Uterus (tissue), 4 donors: ENCODE results near the gene CENPF. TPM values are rescaled to one million over a fixed set of nuclear protein-coding genes. Genes with fewer than 3 reads are reported as not detected.

Experiments used
- DNase-seq, 2 donors: peaks; one replicate each; pipeline ENCODE4 v3.0.0-alpha.2; 2019 to 2020
- H3K27ac ChIP-seq, 2 donors: fragments of 200-600 bp; sonication (generic); 1 replicate in 1 of 2; 2 replicates in 1 of 2; pipeline ENCODE4 v1.5.1; 2016 to 2018
- H3K27me3 ChIP-seq, 2 donors: fragments of 200-600 bp; sonication (generic); one replicate each; pipeline ENCODE4 v1.5.1; 2018 to 2019; ENCODE audit warnings: control low read depth in 1 of 2
- H3K36me3 ChIP-seq, 2 donors: fragments of 200-600 bp; sonication (generic); one replicate each; pipeline ENCODE4 v1.5.1; 2019; ENCODE audit warnings: control low read depth in 1 of 2
- H3K4me1 ChIP-seq, 2 donors: fragments of 200-600 bp; sonication (generic); one replicate each; pipeline ENCODE4 v1.5.1; 2018 to 2019; ENCODE audit warnings: control low read depth in 1 of 2
- H3K4me3 ChIP-seq, 2 donors: fragments of 200-600 bp; sonication (generic); 1 replicate in 1 of 2; 2 replicates in 1 of 2; pipeline ENCODE4 v1.5.1; 2018 to 2019; ENCODE audit warnings: mild to moderate bottlenecking in 1 of 2
- H3K9me3 ChIP-seq, 2 donors: fragments of 200-600 bp; sonication (generic); one replicate each; pipeline ENCODE4 v1.5.1; 2019; ENCODE audit warnings: control low read depth in 1 of 2
- CTCF ChIP-seq, 4 experiments: fragments of 200-600 bp in 2 of 4; fragments of 450-650 bp in 2 of 4; sonication (generic) in 2 of 4; IDR thresholded peaks; one replicate each; pipeline ENCODE4 v1.5.1; 2016 to 2019; ENCODE audit warnings: antibody characterized with exemption in 4 of 4, mild to moderate bottlenecking in 2 of 4, moderate library complexity in 1 of 4
- POLR2A ChIP-seq, 2 donors: fragments of 450-650 bp; IDR thresholded peaks; one replicate each; pipeline ENCODE4 v1.6.1; 2016; ENCODE audit warnings: antibody characterized with exemption in 2 of 2, mild to moderate bottlenecking in 1 of 2, moderate library complexity in 1 of 2
- intact Hi-C: fragments of 100-400 bp; cut with DNase I; formaldehyde crosslinking; loops from one replicate; pipeline ENCODE4 v1.15.1; 2023; ENCODE audit warnings: low total_unique reads
- total RNA-seq, 4 donors: library from RNA; depleted of rRNA in 3 of 4; stranded (reverse); fragments of >200 nt in 3 of 4; gene quantifications; one replicate each; pipeline versions ENCODE4 v1.1.0 to v1.2.4, GENCODE V29; 2014 to 2023
- donor health status: DM: yes; HTN: yes; CAD: no.

The CENPF gene
- total RNA-seq, 4 donors from 2014 or later = under 0.01 to 41.2 (median 5.7) TPM

GRCh38 chr1:214566158-214567104, 36.6 kb upstream of the CENPF start:
- Histone ChIP-seq H3K36me3 (no peaks in the 10 kb centered on the region), H3K4me1 (no peaks in the 10 kb centered on the region), H3K9me3 (no peaks in the 10 kb centered on the region), H3K4me3 (no peak overlapping the region), H3K27me3 (no peaks in the 10 kb centered on the region), H3K27ac (no peak overlapping the region)
- TF ChIP-seq CTCF (IDR thresholded peaks at IDR 0.05) (no peak), POLR2A (IDR thresholded peaks at IDR 0.05) (no peak)
- no peak for DNase-seq
- intact Hi-C loops = no loop called here

GRCh38 chr1:214567481-214567980, 35.5 kb upstream of the CENPF start:
- no peak overlapping the region for H3K4me3 ChIP-seq
- no peak overlapping the region for H3K27ac ChIP-seq
- H3K9me3 ChIP-seq = no peaks in the 10 kb centered on the region
- no peak for DNase-seq
- intact Hi-C loops = no loop called here
- no peaks in the 10 kb centered on the region for H3K4me1 ChIP-seq
- TF ChIP-seq CTCF (IDR thresholded peaks at IDR 0.05) (no peak), POLR2A (IDR thresholded peaks at IDR 0.05) (no peak)
- no peaks in the 10 kb centered on the region for H3K27me3 ChIP-seq
- H3K36me3 ChIP-seq = no peaks in the 10 kb centered on the region

GRCh38 chr1:214568328-214568727, 34.7 kb upstream of the CENPF start:
- Histone ChIP-seq H3K4me3 (no peak overlapping the region), H3K36me3 (no peaks in the 10 kb centered on the region), H3K27me3 (no peaks in the 10 kb centered on the region), H3K27ac (no peak overlapping the region), H3K9me3 (no peaks in the 10 kb centered on the region), H3K4me1 (no peaks in the 10 kb centered on the region)
- intact Hi-C loops = no loop called here
- no peak for DNase-seq
- TF ChIP-seq CTCF (IDR thresholded peaks at IDR 0.05) (no peak), POLR2A (IDR thresholded peaks at IDR 0.05) (no peak)

GRCh38 chr1:214569357-214570004, 33.5 kb upstream of the CENPF start:
- no peaks in the 10 kb centered on the region for H3K4me1 ChIP-seq
- intact Hi-C loops = no loop called here
- no peak for DNase-seq
- no peak overlapping the region for H3K27ac ChIP-seq
- no peak for TF ChIP-seq POLR2A (IDR thresholded peaks at IDR 0.05)
- no peak for TF ChIP-seq CTCF (IDR thresholded peaks at IDR 0.05)
- no peaks in the 10 kb centered on the region for H3K36me3 ChIP-seq
- H3K9me3 ChIP-seq = no peaks in the 10 kb centered on the region
- H3K4me3 ChIP-seq = no peak overlapping the region
- no peaks in the 10 kb centered on the region for H3K27me3 ChIP-seq

GRCh38 chr1:214570442-214570841, 32.6 kb upstream of the CENPF start:
- no peaks in the 10 kb centered on the region for H3K4me1 ChIP-seq
- no peaks in the 10 kb centered on the region for H3K27me3 ChIP-seq
- no peaks in the 10 kb centered on the region for H3K36me3 ChIP-seq
- no peaks in the 10 kb centered on the region for H3K9me3 ChIP-seq
- intact Hi-C loops = no loop called here
- no peak overlapping the region for H3K4me3 ChIP-seq
- DNase-seq = no peak
- TF ChIP-seq POLR2A (IDR thresholded peaks at IDR 0.05) (no peak), CTCF (IDR thresholded peaks at IDR 0.05) (no peak)
- no peak overlapping the region for H3K27ac ChIP-seq
